Measurements from ENCODE around the gene DTX3.
"Not testable (repeated sequence)": the region's sequence is repeated elsewhere in the genome, so short reads cannot be mapped to it uniquely, and the experiment has no call there.

DNA sequence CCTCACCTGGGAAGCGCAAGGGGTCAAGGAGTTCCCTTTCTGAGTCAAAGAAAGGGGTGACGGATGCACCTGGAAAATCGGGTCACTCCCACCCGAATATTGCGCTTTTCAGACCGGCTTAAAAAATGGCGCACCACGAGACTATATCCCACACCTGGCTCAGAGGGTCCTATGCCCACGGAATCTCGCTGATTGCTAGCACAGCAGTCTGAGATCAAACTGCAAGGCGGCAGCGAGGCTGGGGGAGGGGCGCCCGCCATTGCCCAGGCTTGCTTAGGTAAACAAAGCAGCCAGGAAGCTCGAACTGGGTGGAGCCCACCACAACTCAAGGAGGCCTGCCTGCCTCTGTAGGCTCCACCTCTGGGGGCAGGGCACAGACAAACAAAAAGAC is 42.0 kb downstream of the DTX3 start:
- TF ChIP-seq CTCF, POLR2A (IDR thresholded peaks at IDR 0.05): not testable (repeated sequence)
